Mesenteric fat pad (tissue), 1 donor: ENCODE results near the gene RNF166. TPM values are rescaled to one million over a fixed set of nuclear protein-coding genes. Genes with fewer than 3 reads are reported as not detected.
A peak's percentile ranks its signal among the peaks of the same experiment; 100 is the strongest.
"Not testable (repeated sequence)": the region's sequence is repeated elsewhere in the genome, so short reads cannot be mapped to it uniquely, and the experiment has no call there.

Experiments used
- DNase-seq: peaks from one replicate; pipeline ENCODE4 v3.0.0-alpha.2; 2020; ENCODE audit warnings: low spot score
- total RNA-seq: library from RNA; stranded (reverse); fragmentation: NEBNext Ultra II Directional; extraction: Animal tissue kit (Norgen Biotek cat#: 25700); gene quantifications from one replicate; pipeline ENCODE4 v1.2.1, GENCODE V29; 2021
- donor health status: DM: yes; HTN: yes; CAD: no.

Gene RNF166
- total RNA-seq, 1 donor from 2014 or later, result 22.5 TPM

DNA sequence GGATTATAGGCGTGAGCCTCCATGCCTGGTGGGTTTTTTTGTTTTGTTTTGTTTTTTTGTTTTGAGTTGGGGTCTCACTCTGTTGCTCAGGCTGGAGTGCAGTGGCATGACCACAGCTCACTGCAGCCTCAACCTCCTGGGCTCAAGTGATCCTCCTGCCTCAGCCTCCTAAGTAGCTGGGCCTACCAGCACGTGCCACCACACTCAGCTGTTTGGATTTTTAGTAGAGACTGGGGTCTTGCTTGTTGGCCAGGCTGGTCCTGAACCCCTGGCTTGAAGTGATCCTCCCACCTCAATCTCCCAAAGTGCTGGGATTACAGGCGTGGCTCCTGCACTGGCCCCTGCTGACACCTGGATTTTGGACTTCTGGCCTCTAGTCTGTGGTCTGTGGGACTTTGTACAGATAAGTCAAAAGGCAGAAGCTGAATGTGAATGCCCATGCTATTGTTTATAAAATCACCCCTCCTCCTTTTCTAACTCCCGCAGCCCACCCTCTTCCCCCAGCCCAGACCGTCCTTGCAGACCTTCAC lies 25.6 kb downstream of the RNF166 start:
- DNase-seq, result no peak

DNA sequence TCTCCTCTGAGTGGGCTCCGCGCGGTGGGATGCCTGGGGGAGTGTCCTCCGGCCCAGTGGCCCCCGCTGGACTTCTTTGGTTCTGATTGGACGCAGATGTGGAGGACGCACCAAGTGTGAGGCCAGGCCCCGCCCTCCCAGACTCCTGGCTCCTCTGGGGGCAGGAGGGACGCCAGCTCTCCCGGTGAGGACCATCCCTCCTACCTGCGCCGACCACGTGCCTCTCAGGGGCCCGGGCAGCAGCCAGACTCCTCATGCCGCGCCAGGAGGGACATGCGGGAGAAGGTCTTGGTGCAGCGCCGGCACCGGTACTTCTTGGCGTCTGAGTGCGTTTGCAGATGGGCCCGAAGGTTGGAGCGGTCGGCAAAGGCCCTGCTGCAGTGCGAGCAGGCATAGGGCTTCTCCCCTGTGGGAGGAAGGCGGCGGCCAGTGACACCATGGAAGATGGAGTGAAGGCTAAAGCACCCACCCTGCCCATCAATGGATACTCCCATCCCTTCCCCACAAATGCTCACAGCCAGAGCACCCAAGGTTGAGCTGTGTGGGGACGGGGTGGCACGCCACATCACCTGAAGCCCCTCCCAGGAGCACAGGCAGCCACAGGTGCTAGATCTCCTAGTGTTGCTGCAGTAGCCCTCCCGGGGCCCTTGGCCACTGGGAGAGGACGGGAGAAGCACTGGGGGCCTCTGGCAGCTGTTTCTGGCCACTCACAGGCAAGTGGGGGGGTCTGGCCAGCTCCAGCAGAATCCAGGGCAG lies 27.8 kb downstream of the RNF166 start:
- DNase-seq, result no peak

- no peak for DNase-seq
Observed at GRCh38 chr16:88677721-88678120, 28.5 kb downstream of the RNF166 start.

DNA sequence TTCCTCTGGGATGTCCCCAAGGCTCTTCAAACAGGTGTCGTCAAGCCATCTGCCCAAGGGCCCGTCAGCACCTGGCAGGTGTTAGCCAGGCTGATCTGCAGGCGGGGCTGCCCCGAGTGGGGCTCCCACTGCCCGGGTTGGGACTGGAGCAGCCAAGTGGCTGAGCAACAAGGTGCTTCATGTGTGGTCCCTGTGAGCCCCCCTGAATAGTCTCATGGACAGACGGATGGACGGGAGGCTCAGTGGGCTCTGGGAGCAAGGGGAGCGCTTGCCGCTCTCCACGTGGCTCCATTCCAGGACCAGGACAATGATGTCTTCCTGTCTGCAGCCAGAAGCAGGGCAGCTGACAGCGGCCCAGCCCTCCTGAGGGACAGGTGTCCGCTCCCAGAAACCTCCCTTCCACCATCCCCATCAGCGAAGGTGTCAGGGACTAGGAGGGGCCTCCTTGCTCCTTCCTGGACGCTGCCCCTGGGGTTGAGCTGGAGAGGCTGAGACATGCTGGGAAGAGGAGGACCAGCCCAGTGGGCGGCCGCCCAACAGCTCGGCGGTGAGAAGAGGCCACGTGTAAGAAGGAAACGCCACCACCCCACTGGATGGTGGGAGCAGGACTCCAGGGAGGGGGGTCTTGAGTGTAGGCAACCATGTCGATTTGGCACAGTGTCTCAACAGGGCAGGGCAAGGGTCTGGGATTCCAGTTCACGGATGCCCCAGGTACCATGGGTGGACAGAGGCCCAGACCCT lies 29.5 kb downstream of the RNF166 start:
- DNase-seq, result no peak

GRCh38 chr16:88673716-88674379 lies 32.4 kb downstream of the RNF166 start:
- DNase-seq, result no peak

DNA sequence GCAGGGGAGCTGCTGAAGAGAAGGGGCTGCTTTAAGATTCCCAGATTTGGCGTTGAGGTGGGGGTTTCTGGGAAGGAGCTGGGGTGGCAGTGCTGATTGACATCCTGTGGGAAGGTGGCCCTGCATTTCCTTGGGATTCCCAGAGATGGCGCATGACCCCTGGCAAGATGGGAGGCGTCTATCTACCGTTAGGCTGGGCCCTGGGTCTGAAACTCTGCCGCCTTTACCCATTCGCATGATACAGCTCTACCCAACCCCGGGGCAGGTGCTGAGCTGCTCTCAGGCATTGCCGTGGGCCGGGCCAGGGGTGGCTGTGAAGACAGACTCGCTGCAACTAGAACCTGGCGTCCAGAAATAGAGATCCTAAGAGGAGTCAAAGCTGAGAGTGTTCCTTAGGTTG lies 33.4 kb downstream of the RNF166 start:
- no peak for DNase-seq

DNA sequence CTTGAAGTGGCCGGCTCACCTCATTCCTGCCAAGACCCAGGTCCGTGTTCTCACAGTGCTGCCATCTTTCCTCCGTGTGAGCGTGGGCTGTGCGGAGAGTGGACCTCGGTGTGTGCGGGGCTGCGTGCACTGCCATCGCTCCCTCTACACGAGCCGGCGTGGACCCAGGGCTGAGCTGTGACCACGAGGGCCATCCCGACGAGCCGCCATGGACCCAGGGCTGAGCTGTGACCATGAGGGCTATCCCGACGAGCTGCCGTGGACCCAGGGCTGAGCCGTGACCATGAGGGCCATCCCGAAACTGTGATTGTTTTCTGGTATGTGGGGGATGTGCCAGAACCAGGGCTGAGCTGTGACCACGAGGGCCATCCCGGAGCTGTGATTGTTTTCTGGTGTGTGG lies 34.4 kb downstream of the RNF166 start:
- no peak for DNase-seq

GRCh38 chr16:88669980-88670379 lies 36.2 kb downstream of the RNF166 start:
- DNase-seq, result no peak

GRCh38 chr16:88669493-88669892 lies 36.7 kb downstream of the RNF166 start:
- not testable (repeated sequence) for DNase-seq

- no peak for DNase-seq
Observed at GRCh38 chr16:88667461-88667860, 38.7 kb downstream of the RNF166 start.

GRCh38 chr16:88665570-88665969 lies 40.6 kb downstream of the RNF166 start:
- no peak for DNase-seq

- DNase-seq, result no peak
Observed at GRCh38 chr16:88665148-88665547, 41.1 kb downstream of the RNF166 start.

GRCh38 chr16:88662843-88663606 lies 43.2 kb downstream of the RNF166 start, which contains the start of gene MVD:
Gene MVD (minus strand): TSS chr16:88663091. CDS start chr16:88663080, 11 bp downstream.
- DNase-seq, result peak; percentile 99

- no peak for DNase-seq
Observed at GRCh38 chr16:88662222-88662842, 43.9 kb downstream of the RNF166 start.

DNA sequence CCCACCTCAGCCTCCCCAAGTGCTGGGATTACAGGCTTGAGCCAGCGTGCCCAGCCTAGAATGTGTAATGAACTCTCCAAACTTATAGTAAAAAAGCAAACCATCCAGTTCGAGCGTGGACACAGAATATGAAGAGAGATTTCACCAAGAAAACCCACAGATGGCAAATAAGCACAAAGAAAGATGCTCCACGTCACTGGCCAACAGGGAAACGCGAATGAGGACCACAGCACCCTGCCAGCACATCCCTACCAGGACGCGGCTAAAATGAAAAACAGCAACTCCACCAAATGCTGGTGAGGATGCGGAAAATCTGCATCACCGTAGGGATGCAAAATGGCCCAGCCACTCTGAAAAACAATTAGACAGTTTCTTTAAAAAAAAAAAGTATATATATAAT lies 44.7 kb downstream of the RNF166 start:
- DNase-seq, result no peak

DNA sequence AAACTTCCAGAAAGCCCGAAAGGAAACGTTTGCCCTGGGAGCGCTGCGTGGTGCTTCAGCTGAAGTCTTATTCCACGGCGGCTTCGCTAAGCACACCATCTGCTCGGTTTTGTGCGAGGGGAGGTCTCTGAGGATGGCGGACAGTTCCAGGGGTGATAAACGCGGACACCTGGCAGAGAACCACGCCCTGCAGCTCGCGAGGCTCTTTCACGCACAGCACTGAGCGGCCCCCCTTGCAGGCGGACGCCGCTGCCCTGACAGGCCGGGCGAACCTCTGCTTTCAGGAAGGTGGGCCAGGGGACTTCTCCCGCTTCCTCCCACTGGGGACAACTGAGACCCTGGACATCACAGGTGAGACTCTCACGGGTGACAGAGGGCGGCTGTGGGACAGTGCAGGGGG lies 47.0 kb downstream of the RNF166 start:
- DNase-seq, result no peak

DNA sequence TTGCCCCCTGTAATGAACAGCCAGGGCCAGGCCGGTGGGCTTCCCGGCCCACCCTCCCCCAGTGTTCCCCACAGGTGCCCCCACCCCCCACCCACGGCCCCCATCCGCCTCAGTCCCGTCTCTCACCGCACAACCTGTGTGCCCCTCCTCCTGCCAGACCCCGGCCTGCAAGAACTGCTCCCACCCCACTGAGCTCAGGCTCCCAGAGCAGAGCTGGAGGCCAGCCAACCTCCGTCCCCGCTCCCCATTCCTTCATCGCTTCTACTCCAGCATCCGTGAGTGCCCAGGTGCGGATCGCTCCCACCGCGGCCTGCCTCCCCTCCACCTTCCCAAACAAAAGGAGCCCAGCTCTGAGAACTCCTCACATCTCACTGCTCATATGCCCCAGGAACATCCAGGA lies 47.5 kb downstream of the RNF166 start:
- no peak for DNase-seq

- DNase-seq, result no peak
Observed at GRCh38 chr16:88657371-88657770, 48.8 kb downstream of the RNF166 start.

DNA sequence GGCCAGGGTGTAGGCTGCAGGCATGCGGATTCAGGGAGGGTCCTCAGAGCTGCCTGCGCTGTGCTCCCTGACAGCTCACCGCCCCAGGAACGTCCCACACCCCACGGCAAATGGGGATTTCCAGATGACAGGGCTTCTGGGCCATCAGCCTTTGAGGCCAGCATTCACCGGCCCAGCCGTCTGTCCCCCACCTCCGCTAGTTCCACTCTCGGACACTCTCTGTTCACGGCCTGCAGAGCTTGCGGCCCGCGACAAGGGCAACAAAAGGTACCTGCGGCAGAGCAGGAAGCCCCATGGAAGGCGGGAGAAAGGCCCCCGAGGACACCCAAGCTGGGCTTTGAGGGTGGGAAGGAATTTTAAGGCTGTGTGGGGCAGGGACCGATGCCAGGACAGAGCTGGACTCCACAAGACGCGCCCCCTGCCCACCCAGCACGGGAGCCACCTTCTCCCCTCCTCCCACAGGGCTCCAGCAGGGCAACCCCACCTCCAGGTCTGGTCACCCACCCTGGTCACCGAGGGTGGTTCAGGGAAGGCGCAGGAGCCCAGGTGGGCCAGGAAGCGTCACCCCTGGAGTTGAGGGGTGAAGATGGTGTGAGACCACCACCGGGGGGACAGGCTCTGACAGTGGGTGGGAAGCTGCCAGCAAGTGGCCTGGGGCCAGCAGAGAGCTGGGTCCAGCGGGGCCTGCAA lies 49.8 kb downstream of the RNF166 start:
- no peak for DNase-seq

GRCh38 chr16:88655733-88656281 lies 50.4 kb downstream of the RNF166 start:
- no peak for DNase-seq
